Hepatocyte (in vitro differentiated cells): Measurements from ENCODE around the gene RFT1.

Experiments used
- CTCF ChIP-seq: fragments of 200-600 bp; sonication (generic); IDR thresholded peaks from 2 replicates; pipeline ENCODE4 v1.5.1; 2016; ENCODE audit warnings: antibody characterized with exemption, mild to moderate bottlenecking; ENCODE audit not compliant: poor library complexity
- EZH2 ChIP-seq: fragments of 200-600 bp; sonication (generic); IDR thresholded peaks from 2 replicates; pipeline ENCODE4 v1.6.1; 2016; ENCODE audit warnings: antibody characterized with exemption, mild to moderate bottlenecking, borderline replicate concordance
- EZH2phosphoT487 ChIP-seq: fragments of 200-600 bp; sonication (generic); IDR thresholded peaks from one replicate; pipeline ENCODE4 v1.6.1; 2018; ENCODE audit warnings: antibody characterized with exemption, mild to moderate bottlenecking, low read depth, moderate library complexity; ENCODE audit not compliant: unreplicated experiment, severe bottlenecking

GRCh38 chr3:53166206-53166605, 36.0 kb upstream of the RFT1 start:
- TF ChIP-seq CTCF (no peak), EZH2 (no peak), EZH2phosphoT487 (no peak)
